Activated CD8-positive, alpha-beta T cell treated with anti-CD3 and anti-CD28 coated beads, Interleukin-2, amount 10 ng/mL, durations not matched to agents 7 days and 5 days (primary cell): ENCODE results near the gene LCA5. TPM values are rescaled to one million over a fixed set of nuclear protein-coding genes. Genes with fewer than 3 reads are reported as not detected.

ENCODE experiments used
- ATAC-seq: fragments of 150-1000 bp; cut with Tn5 transposase; one replicate; pipeline ENCODE4 v1.10.0; 2021; ENCODE audit warnings: moderate library complexity
- CTCF ChIA-PET: fragments of 350-600 bp; sonication (Branson Sonifier 250); formaldehyde crosslinking; loops from one replicate; lab custom pipeline; 2021; ENCODE audit warnings: antibody characterized with exemption; lab: Charles Lee
- POLR2A ChIA-PET: fragments of 350-600 bp; sonication (Branson Sonifier 250); formaldehyde crosslinking; loops from one replicate; lab custom pipeline; 2021; ENCODE audit warnings: antibody characterized with exemption; lab: Charles Lee
- DNase-seq: peaks from one replicate; pipeline ENCODE4 v3.0.0-alpha.2; 2020
- H3K27ac Mint-ChIP-seq: one replicate; pipeline ENCODE4 v1.8.0; 2021; ENCODE audit warnings: mild to moderate bottlenecking, mixed read lengths
- H3K27me3 Mint-ChIP-seq: one replicate; pipeline ENCODE4 v1.8.0; 2021; ENCODE audit warnings: low read depth, mixed read lengths
- H3K36me3 Mint-ChIP-seq: one replicate; pipeline ENCODE4 v1.8.0; 2021; ENCODE audit warnings: low read depth, mixed read lengths
- H3K4me1 Mint-ChIP-seq: one replicate; pipeline ENCODE4 v1.8.0; 2021; ENCODE audit warnings: low read depth, mixed read lengths
- H3K4me3 Mint-ChIP-seq: one replicate; pipeline ENCODE4 v1.8.0; 2021; ENCODE audit warnings: mild to moderate bottlenecking, mixed read lengths
- H3K9me3 Mint-ChIP-seq: one replicate; pipeline ENCODE4 v1.8.0; 2022; ENCODE audit warnings: mixed read lengths; ENCODE audit not compliant: insufficient read depth
- total RNA-seq, 2 experiments: library from RNA; stranded (reverse); gene quantifications; one replicate each; pipeline ENCODE4 v1.2.3, GENCODE V29; 2021

LCA5 gene
- total RNA-seq, 2 experiments from 2014 or later: not detected

DNA sequence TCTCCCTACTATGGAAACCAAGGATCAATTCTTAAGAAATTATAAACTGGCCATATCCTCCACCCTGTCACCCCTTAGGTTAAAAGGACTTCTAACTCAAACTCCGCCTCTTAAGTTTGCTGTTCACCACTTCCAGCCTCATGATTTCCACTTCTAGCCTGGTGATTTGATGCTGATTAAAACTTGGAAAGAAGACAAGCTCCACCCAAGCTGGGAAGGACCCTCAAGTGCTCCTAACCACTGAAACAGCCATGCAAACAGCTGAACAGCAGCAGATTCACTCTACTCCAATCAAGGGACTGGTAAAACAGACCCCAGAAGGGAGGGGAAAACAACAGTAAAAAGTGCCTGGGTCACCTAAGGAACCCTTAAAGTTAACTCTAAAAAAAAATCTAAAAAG lies 10.3 kb downstream of the LCA5 start:
- no peaks in the 10 kb centered on the region for H3K36me3 Mint-ChIP-seq
- H3K27ac Mint-ChIP-seq: no peak overlapping the region
- H3K4me3 Mint-ChIP-seq: no peak overlapping the region
- ATAC-seq: no peak
- H3K4me1 Mint-ChIP-seq: no peaks in the 10 kb centered on the region
- CTCF ChIA-PET: no interaction called here
- peaks cover 4% of the 10 kb centered on the region for H3K9me3 Mint-ChIP-seq
- no peaks in the 10 kb centered on the region for H3K27me3 Mint-ChIP-seq
- POLR2A ChIA-PET: no interaction called here
- no peak for DNase-seq

DNA sequence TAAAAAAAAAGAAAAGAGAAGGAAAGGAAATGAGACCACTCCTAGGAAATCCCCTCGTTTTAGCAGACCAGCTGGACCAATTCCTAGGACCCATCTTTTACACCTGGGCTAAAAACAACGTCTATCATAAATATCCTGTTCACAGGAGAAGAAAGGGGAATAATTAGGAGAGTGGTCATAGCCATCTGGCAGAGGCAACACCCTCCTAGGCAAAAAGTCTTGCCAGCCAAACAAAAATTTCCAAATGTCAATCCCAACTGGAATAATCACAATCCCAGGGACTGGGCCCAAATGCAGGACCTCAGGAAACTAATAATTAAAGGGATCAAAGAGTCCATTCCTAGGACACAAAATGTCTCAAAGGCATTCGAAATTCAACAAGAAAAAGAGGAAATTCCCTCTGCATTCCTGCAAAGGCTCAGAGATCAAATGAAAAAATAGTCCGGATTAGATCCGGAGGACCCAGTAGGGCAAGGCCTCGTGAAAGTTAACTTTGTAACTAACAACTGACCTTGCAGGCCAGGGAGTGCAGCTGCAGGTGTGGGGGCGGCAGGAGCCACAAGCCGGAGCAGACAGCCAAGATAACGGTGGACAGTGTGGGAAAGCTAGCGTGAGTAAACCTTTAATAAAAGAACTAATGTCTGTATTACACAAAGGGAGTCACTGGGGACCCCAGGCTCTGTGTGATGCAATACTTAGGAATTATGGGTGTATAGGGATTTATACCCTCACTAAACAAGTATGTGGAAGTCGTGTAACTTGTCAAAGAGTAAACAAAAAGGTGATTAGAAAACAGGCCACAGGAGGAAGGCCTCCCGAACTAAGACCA lies 11.7 kb downstream of the LCA5 start:
- Mint-ChIP-seq H3K27ac (no peak overlapping the region), H3K36me3 (no peaks in the 10 kb centered on the region), H3K9me3 (peaks cover 4% of the 10 kb centered on the region), H3K27me3 (no peaks in the 10 kb centered on the region), H3K4me1 (no peaks in the 10 kb centered on the region), H3K4me3 (no peak overlapping the region)
- POLR2A ChIA-PET: no interaction called here
- DNase-seq: no peak
- ATAC-seq: no peak
- CTCF ChIA-PET: no interaction called here

DNA sequence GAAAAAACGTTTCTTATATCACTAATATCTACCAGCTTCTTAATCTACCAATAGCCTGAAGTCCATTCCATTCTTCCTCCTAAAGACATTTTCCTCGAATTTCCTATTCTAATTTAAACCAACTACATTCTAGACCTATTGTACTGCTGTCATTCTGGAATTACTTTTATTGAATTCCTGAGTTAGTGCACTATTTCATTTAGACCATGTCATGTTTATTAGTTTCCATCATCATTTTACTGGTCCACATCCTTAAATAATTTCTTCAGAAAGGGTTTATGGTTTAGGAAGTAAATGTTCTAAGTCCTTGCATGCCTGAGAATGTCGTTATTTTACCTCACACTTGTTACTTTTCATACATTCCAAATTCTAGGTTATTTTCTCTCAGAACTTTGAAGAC lies 13.2 kb downstream of the LCA5 start:
- no peak overlapping the region for H3K4me3 Mint-ChIP-seq
- H3K27ac Mint-ChIP-seq: no peak overlapping the region
- H3K9me3 Mint-ChIP-seq: peaks cover 4% of the 10 kb centered on the region
- POLR2A ChIA-PET: no interaction called here
- H3K27me3 Mint-ChIP-seq: no peaks in the 10 kb centered on the region
- H3K36me3 Mint-ChIP-seq: no peaks in the 10 kb centered on the region
- ATAC-seq: no peak
- no peak for DNase-seq
- CTCF ChIA-PET: no interaction called here
- no peaks in the 10 kb centered on the region for H3K4me1 Mint-ChIP-seq

DNA sequence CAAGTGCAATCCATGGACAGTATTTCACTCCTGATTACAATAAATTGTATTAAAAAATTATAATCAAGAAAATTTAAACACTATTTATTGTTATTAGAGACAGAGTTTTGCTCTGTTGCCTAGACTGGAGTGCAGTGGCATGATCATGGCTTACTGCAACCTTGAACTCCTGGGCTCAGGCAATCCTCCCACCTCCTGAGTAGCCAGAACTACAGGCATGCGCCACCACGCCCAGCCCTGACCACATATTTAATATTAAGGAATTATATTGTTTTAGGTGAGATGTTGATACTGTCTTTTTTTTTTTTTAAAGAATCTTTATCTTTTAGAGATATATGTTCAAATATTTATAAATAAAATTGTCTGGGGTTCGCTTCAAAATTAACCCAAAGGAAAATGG lies 14.6 kb downstream of the LCA5 start:
- ATAC-seq: no peak
- Mint-ChIP-seq H3K9me3 (peaks cover 4% of the 10 kb centered on the region), H3K4me3 (no peak overlapping the region), H3K4me1 (no peaks in the 10 kb centered on the region), H3K27me3 (no peaks in the 10 kb centered on the region), H3K36me3 (no peaks in the 10 kb centered on the region), H3K27ac (no peak overlapping the region)
- ChIA-PET POLR2A (no interaction called here), CTCF (no interaction called here)
- no peak for DNase-seq

DNA sequence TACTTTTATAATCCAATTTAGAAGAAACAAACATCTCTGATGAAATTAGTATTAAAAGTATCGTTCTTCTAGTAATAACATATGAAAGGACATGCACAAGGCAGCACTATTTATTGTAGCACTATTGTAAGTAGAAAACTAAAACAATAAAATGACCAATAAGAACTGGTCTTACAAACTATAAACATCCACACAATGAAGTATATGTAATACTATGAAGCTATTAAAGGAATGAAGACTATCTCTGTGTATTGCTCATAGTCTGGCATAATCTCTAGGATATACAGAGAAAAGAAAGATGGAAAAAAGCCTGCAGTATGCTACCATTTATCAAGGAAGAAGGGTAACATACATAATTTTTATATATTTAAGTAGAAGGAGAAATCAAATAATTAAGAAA lies 16.7 kb downstream of the LCA5 start:
- CTCF ChIA-PET: no interaction called here
- no peak for DNase-seq
- peaks cover 1% of the 10 kb centered on the region for H3K9me3 Mint-ChIP-seq
- H3K4me3 Mint-ChIP-seq: no peak overlapping the region
- H3K36me3 Mint-ChIP-seq: no peaks in the 10 kb centered on the region
- no peaks in the 10 kb centered on the region for H3K27me3 Mint-ChIP-seq
- no peak for ATAC-seq
- no peaks in the 10 kb centered on the region for H3K4me1 Mint-ChIP-seq
- no peak overlapping the region for H3K27ac Mint-ChIP-seq
- POLR2A ChIA-PET: no interaction called here

DNA sequence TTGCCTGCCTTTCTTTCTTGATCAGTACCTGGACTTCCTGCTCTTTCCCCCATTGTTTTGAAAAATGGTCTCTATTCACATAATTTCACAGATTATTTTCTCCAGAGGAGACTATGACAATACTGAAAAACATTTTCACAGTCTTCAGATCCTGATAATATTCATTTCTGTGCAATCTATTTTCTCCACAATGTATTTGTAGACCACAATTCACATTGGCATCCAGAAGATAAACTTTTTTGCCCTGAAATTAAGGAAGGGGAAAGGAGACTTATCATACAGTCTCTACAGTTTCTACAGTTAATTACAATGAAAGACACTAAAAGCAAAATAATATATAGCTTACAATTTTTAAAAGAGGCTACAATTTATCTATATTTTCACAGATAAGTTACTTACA lies 18.4 kb downstream of the LCA5 start:
- Mint-ChIP-seq H3K4me3 (no peak overlapping the region), H3K27me3 (peaks cover 3% of the 10 kb centered on the region), H3K36me3 (no peaks in the 10 kb centered on the region), H3K9me3 (no peaks in the 10 kb centered on the region), H3K4me1 (no peaks in the 10 kb centered on the region), H3K27ac (no peak overlapping the region)
- ChIA-PET POLR2A (no interaction called here), CTCF (no interaction called here)
- ATAC-seq: no peak
- DNase-seq: no peak

DNA sequence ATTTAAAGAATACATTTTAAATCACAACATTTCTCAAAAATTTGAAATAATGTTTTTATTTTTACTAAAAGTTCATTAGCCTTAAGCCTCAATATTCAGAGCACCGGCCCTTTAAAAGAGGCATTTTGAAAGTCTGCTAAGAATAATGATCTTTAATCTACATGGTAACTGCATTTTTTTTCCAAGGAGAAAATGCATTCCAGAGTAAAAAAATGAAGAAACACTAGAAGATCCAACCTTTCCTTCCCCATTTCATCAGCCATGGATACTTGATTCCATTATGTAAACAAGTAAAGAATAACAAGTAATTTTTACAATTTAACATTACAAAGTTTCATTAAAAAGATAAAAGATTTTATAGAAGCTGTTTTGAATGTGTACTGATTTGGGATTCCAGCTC lies 21.8 kb downstream of the LCA5 start:
- no peaks in the 10 kb centered on the region for H3K4me1 Mint-ChIP-seq
- ChIA-PET CTCF (no interaction called here), POLR2A (no interaction called here)
- ATAC-seq (no peak), DNase-seq (no peak)
- H3K9me3 Mint-ChIP-seq: no peaks in the 10 kb centered on the region
- H3K27me3 Mint-ChIP-seq: peaks cover 3% of the 10 kb centered on the region
- H3K27ac Mint-ChIP-seq: no peak overlapping the region
- no peaks in the 10 kb centered on the region for H3K36me3 Mint-ChIP-seq
- no peak overlapping the region for H3K4me3 Mint-ChIP-seq

DNA sequence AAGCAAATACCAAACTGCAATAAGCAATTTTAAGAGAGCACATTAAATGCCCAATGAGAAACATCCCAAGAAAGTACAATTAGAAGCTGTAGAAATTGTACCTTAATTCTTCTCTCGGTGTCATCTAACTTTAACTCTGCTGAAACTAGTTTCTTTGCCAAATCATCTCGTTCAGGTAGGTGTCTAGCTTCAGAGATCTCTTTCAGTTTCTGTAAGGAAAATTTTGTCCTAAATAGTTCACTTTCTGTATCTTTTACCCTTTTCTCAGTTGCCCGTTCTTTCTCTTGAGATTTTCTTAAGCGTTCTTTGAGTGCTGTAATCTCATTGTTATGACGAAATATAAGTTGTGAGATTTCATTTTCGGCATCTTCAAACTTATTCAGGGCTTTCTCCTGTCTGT lies 24.1 kb downstream of the LCA5 start:
- H3K4me1 Mint-ChIP-seq: no peaks in the 10 kb centered on the region

DNA sequence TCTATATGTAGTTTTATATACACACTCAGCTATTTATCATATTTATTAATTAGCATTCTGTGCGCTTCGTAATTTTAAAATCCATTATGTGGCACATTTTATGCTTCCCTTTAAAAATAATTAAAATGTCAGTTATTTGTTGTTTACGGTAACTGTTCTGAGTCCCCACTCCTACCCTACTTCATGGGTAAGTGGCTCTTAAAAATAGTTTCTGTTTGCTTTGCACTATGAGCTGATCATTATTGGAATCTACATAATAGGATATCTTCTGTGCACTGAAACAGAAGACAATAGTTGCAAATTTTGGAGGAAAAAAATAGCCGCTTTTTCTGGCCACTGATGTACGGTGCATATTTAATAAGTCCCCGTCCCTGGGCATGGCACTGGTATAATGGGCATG lies 25.2 kb downstream of the LCA5 start:
- H3K4me3 Mint-ChIP-seq: no peak overlapping the region
- no peaks in the 10 kb centered on the region for H3K9me3 Mint-ChIP-seq
- H3K27me3 Mint-ChIP-seq: peaks cover 3% of the 10 kb centered on the region
- DNase-seq (no peak), ATAC-seq (no peak)
- no peaks in the 10 kb centered on the region for H3K36me3 Mint-ChIP-seq
- no peaks in the 10 kb centered on the region for H3K4me1 Mint-ChIP-seq
- ChIA-PET CTCF (no interaction called here), POLR2A (no interaction called here)
- no peak overlapping the region for H3K27ac Mint-ChIP-seq

More for the DNA sequence above, 24.1 kb downstream of the LCA5 start:
- Mint-ChIP-seq H3K27ac (no peak overlapping the region), H3K4me3 (no peak overlapping the region), H3K9me3 (no peaks in the 10 kb centered on the region), H3K36me3 (no peaks in the 10 kb centered on the region), H3K27me3 (peaks cover 3% of the 10 kb centered on the region)
- ATAC-seq: no peak
- DNase-seq: no peak
- ChIA-PET CTCF (no interaction called here), POLR2A (no interaction called here)

DNA sequence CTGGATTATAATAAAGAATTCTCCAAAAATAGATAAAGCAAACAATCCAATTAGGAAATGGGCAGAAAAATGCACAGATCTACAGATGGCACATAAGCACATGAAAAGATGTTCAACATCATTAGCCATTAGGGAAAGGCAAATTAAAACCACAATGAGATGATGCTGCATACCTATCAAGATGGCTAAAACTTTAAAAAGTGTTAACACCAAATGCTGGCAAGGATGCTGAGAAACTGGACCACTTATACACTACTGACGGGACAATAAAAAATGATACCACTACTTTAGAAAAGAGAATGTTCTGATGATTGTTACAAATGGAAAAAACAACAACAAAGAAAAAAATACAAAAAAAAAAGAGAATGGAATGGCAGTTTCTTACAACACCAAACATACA lies 26.5 kb downstream of the LCA5 start:
- ChIA-PET POLR2A (no interaction called here), CTCF (no interaction called here)
- DNase-seq (no peak), ATAC-seq (no peak)
- no peak overlapping the region for H3K4me3 Mint-ChIP-seq
- no peaks in the 10 kb centered on the region for H3K9me3 Mint-ChIP-seq
- no peaks in the 10 kb centered on the region for H3K36me3 Mint-ChIP-seq
- H3K4me1 Mint-ChIP-seq: no peaks in the 10 kb centered on the region
- H3K27ac Mint-ChIP-seq: no peak overlapping the region
- H3K27me3 Mint-ChIP-seq: peaks cover 3% of the 10 kb centered on the region

DNA sequence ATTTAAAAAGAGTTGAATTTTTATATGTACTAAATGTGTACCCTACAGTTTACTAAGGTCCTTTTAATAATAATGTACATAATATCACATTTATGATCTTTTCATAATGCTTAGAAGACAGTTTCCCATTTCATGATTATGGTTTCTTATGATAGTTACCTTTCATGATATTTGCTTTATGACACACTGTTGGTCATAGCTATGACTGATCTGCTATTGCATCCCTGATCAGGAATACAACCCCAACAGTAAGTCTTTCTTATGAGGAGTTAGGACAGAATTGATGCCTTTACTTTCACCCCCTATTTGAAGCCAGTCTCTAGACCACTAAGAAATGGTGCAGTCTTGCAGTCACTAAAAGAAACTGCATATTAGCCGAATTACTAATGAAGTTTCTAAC lies 31.0 kb downstream of the LCA5 start:
- H3K27me3 Mint-ChIP-seq: no peaks in the 10 kb centered on the region
- no peaks in the 10 kb centered on the region for H3K4me1 Mint-ChIP-seq
- CTCF ChIA-PET: no interaction called here
- H3K36me3 Mint-ChIP-seq: no peaks in the 10 kb centered on the region
- DNase-seq: no peak
- no peak for ATAC-seq
- POLR2A ChIA-PET: no interaction called here
- H3K9me3 Mint-ChIP-seq: no peaks in the 10 kb centered on the region
- no peak overlapping the region for H3K27ac Mint-ChIP-seq
- H3K4me3 Mint-ChIP-seq: no peak overlapping the region

DNA sequence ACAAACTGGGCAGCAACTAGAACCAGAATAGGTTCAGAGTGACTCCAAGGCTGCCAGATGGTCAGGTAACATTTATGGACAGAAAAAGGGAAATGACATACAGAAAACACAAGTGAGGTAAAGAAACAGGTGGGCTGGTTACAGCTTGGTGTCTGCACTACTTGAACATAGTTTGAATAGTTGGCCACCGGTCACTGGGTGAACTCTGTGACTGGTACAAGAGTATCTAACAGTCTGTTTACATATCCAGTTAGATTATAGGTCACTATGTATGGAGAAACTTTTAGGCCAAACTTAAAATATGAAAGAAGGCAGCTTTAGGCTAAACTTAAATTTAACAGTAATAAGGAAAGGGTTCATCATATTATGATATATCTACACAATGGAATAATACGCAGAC lies 32.9 kb downstream of the LCA5 start:
- DNase-seq (no peak), ATAC-seq (no peak)
- no peaks in the 10 kb centered on the region for H3K36me3 Mint-ChIP-seq
- H3K4me1 Mint-ChIP-seq: no peaks in the 10 kb centered on the region
- H3K27ac Mint-ChIP-seq: no peak overlapping the region
- H3K9me3 Mint-ChIP-seq: no peaks in the 10 kb centered on the region
- H3K4me3 Mint-ChIP-seq: no peak overlapping the region
- ChIA-PET CTCF (no interaction called here), POLR2A (no interaction called here)
- H3K27me3 Mint-ChIP-seq: no peaks in the 10 kb centered on the region

DNA sequence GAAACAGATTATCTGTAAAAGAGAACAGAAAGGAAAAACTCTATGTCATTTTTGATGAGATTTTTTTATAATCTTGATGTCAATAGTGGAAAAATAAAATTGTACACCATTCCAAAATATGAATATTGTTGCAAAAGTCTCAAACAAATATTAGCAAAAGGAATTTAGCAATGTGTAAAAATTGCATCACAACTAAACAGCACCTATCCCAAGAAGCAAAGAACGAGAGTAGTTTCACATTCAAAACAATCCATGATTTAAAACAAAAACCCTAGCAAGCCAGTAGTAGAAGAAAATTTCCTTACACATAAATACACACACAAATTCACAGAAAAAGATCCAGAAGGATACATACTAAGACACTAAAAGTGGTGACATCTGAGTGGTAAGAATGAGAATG lies 38.4 kb downstream of the LCA5 start:
- Mint-ChIP-seq H3K27me3 (no peaks in the 10 kb centered on the region), H3K9me3 (no peaks in the 10 kb centered on the region), H3K36me3 (no peaks in the 10 kb centered on the region), H3K27ac (no peak overlapping the region), H3K4me1 (no peaks in the 10 kb centered on the region), H3K4me3 (no peak overlapping the region)
- ChIA-PET CTCF (no interaction called here), POLR2A (no interaction called here)
- no peak for DNase-seq
- ATAC-seq: no peak
